ENCODE measurements around the gene LUZP4. TPM values are rescaled to one million over a fixed set of nuclear protein-coding genes. Genes with fewer than 3 reads are reported as not detected.

Gene LUZP4
- total RNA-seq, 4 donors from 2014 or later = not detected

DNA sequence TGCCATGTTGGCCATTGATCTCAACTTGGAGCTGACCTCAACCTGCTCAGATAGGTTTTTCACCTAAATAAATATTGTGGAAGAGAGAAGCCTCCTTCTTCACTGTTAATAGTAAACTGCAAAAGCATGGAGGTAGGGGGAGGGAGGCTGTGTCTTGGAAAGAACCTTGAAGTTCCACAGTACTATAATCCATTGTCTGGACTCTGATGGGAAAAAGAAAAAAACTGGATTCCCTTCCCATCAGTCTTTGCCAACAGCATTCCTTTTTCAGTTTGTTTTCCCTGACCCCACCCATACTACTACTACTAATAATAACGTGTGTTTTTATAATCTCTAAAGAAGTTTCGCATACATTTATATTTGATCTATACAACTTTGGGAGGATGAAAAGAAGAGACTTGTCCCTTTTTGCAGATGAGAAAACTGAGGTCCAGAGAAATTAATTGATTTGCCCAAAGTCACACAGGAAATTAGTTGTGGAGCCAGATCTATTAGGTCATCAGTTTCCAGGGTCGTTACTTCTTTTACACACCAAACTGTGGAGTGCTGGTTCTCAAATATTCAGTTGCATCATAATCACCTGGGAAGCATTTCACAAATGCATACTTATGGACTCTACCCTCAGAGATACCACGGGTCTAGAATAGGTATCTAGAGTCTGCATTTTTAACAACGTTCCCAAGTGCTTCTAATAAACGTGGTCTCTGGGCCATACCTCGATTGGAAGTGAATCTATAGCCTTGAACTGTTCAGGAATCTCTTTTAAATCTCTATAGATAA, 59.1 kb downstream of the LUZP4 start:
- ATAC-seq (ENCODE audit: low FRiP score) (no peak), DNase-seq (ENCODE audit: low spot score) (no peak)
- TF ChIP-seq, protein P1, sequence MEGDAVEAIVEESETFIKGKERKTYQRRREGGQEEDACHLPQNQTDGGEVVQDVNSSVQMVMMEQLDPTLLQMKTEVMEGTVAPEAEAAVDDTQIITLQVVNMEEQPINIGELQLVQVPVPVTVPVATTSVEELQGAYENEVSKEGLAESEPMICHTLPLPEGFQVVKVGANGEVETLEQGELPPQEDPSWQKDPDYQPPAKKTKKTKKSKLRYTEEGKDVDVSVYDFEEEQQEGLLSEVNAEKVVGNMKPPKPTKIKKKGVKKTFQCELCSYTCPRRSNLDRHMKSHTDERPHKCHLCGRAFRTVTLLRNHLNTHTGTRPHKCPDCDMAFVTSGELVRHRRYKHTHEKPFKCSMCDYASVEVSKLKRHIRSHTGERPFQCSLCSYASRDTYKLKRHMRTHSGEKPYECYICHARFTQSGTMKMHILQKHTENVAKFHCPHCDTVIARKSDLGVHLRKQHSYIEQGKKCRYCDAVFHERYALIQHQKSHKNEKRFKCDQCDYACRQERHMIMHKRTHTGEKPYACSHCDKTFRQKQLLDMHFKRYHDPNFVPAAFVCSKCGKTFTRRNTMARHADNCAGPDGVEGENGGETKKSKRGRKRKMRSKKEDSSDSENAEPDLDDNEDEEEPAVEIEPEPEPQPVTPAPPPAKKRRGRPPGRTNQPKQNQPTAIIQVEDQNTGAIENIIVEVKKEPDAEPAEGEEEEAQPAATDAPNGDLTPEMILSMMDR (IDR thresholded peaks at IDR 0.05) = no peak

DNA sequence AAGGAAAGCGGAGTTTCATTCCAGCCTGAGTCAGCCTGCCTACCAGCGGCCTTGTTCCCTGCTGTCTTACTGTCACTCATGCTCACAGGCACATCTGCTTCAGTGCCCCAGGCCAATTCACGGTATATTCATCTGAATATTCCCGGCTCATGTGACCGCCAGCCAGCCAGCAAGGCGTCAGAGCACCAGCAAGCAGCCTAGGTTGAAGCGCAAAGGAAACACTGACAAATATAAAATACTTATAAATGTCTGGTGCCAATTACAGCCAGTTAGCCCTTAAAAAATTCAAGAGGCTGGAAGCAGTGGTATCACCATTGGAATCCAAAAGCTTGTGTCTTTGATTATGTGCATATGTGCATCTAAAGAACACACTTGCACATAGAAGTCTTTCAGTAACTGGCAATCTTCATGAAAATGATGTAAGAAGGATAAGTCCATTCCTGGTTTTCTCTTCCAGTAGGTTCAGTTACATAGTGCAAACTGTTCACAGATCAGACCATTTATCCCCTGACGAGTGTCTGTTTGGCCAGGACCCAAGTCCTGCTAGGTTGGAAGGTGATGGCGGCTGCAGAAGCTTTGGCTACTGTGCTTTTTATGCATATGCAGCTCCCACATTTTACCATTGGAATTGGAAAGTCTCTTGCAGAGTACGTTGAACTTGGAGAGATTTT, 61.3 kb downstream of the LUZP4 start:
- DNase-seq (ENCODE audit: low spot score) (no peak), ATAC-seq (ENCODE audit: low FRiP score) (no peak)
- TF ChIP-seq, protein P1 (IDR thresholded peaks at IDR 0.05) = no peak

DNA sequence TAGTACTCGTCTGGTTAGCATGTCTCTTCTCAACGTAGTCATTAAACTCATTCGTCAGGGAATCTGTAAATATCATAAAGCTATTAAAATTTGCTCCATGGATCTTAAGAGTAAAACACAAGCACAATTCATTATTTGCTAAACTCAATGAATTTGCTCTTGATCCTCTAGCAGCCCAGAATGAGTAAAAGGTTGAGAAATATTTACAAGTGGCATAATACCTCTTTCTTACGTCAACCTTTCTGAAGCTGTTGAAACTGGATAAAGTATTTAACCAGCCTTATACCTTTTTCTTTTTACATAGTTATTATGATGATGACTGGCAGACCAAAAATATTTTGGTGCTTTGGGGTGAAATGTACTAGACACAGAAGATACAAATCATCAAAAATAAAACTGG, 66.9 kb downstream of the LUZP4 start:
- TF ChIP-seq, protein P1 (IDR thresholded peaks at IDR 0.05) = no peak
- no peak for ATAC-seq (ENCODE audit: low FRiP score)
- no peak for DNase-seq (ENCODE audit: low spot score)

Other genes starting within 250 kb of the LUZP4 start
- not detected for gene RBMXL3, start 100.3 kb upstream of the LUZP4 start, total RNA-seq
- gene LRCH2, start 55.6 kb upstream of the LUZP4 start, total RNA-seq = 10 to 100 TPM in 1 of 4 donors, 1 to 10 TPM in 3; 2.2 to 10.6 (median 3.4) TPM